K562 (cell line): ENCODE results near the gene XPOT. TPM values are rescaled to one million over a fixed set of nuclear protein-coding genes. Genes with fewer than 3 reads are reported as not detected.

Source experiments
- ARID3B ChIP-seq: fragments of 250-450 bp; sonication (Bioruptor Pico); IDR thresholded peaks from 2 replicates; pipeline ENCODE4 v1.4.0; 2020; ENCODE audit warnings: borderline replicate concordance
- BCLAF1 ChIP-seq, 2 experiments: fragments of 450-650 bp in 1 of 2; IDR thresholded peaks; 2 replicates each; pipeline ENCODE4 v1.6.1; 2011 to 2017; ENCODE audit warnings: low read depth in 2 of 2, antibody characterized with exemption in 1 of 2, borderline replicate concordance in 1 of 2, low read length in 1 of 2, mild to moderate bottlenecking in 1 of 2, mixed read lengths in 1 of 2; ENCODE audit not compliant: control insufficient read depth in 1 of 2
- CBX1 ChIP-seq: sonication (generic); IDR thresholded peaks from 2 replicates; pipeline ENCODE4 v1.6.1; 2016; ENCODE audit warnings: antibody characterized with exemption, low read depth, mild to moderate bottlenecking
- FOSL1 ChIP-seq: fragments of 200-800 bp; sonication (Bioruptor generic); conservative IDR thresholded peaks from 2 replicates; pipeline ENCODE4 v1.6.1; 2016; ENCODE audit warnings: missing genetic modification characterization, missing compliant biosample characterization
- HLTF ChIP-seq: fragments of 450-650 bp; IDR thresholded peaks from 2 replicates; pipeline ENCODE4 v1.6.1; 2016
- JUN ChIP-seq, 2 experiments: sonication (generic) in 1 of 2; formaldehyde crosslinking in 1 of 2; IDR thresholded peaks; 2 replicates each; pipeline versions ENCODE4 v1.6.1 to v1.8.0; 2012 to 2022; ENCODE audit warnings: borderline replicate concordance in 2 of 2, mild to moderate bottlenecking in 2 of 2, improper control_type of control experiment in 1 of 2, low read depth in 1 of 2, low read length in 1 of 2, missing genetic modification reagents in 1 of 2
- MEIS2 ChIP-seq: fragments of 450-650 bp; IDR thresholded peaks from 2 replicates; pipeline ENCODE4 v1.6.1; 2014; ENCODE audit warnings: mild to moderate bottlenecking; ENCODE audit not compliant: partially characterized antibody
- NCOA4 ChIP-seq: fragments of 450-650 bp; IDR thresholded peaks from 2 replicates; pipeline ENCODE4 v1.6.1; 2018; ENCODE audit warnings: mild to moderate bottlenecking; ENCODE audit not compliant: partially characterized antibody
- NFATC3 ChIP-seq: fragments of 450-650 bp; IDR thresholded peaks from 2 replicates; pipeline ENCODE4 v1.6.1; 2017; ENCODE audit warnings: mild to moderate bottlenecking
- NFE2L1 ChIP-seq: fragments of 450-650 bp; IDR thresholded peaks from 2 replicates; pipeline ENCODE4 v1.6.1; 2016; ENCODE audit warnings: missing genetic modification characterization, low read depth, mild to moderate bottlenecking, missing compliant biosample characterization, moderate library complexity, borderline replicate concordance
- NRF1 ChIP-seq, 2 experiments: fragments of 450-650 bp; IDR thresholded peaks in 1 of 2; conservative IDR thresholded peaks in 1 of 2; 2 replicates each; pipeline ENCODE4 v1.6.1; 2014; ENCODE audit warnings: mild to moderate bottlenecking in 2 of 2
- STAT5A ChIP-seq: IDR thresholded peaks from 2 replicates; pipeline ENCODE4 v1.6.1; 2012; ENCODE audit warnings: low read length, inconsistent platforms, borderline replicate concordance
- TEAD1 ChIP-seq, 2 experiments: fragments of 450-650 bp in 1 of 2; sonication (generic) in 1 of 2; formaldehyde crosslinking; IDR thresholded peaks; 2 replicates each; pipeline versions ENCODE4 v1.4.0 to v1.8.0; 2020 to 2022; ENCODE audit warnings: mild to moderate bottlenecking in 2 of 2, missing genetic modification reagents in 1 of 2
- ZFX ChIP-seq: sonication (generic); formaldehyde crosslinking; IDR thresholded peaks from 2 replicates; pipeline ENCODE4 v1.8.0; 2022; ENCODE audit warnings: mild to moderate bottlenecking, missing genetic modification reagents, moderate library complexity
- ZNF668 ChIP-seq: fragments of 250-450 bp; sonication (Bioruptor Pico); IDR thresholded peaks from 2 replicates; pipeline ENCODE4 v1.8.0; 2022; ENCODE audit warnings: mild to moderate bottlenecking, inconsistent platforms
- polyA plus RNA-seq, 8 experiments: library from polyadenylated mRNA; depleted of rRNA in 4 of 8; stranded (reverse) in 5 of 8; unstranded in 3 of 8; fragments of >200 nt; fragmentation: Nextera tagmentation in 2 of 8; fragmentation: Illumina TruSeq in 1 of 8; extraction: Ambion mirVana in 2 of 8; extraction: Trizol in 1 of 8; gene quantifications; 2 replicates each; pipeline versions ENCODE4 v1.2.1 to v1.2.3, GENCODE V29; 2011 to 2014; ENCODE audit warnings: inconsistent platforms in 1 of 8, missing spikeins in 1 of 8
- total RNA-seq, 7 experiments: library from RNA; depleted of rRNA in 6 of 7; stranded (reverse); fragments of >200 nt in 6 of 7; fragmentation: Illumina TruSeq in 2 of 7; extraction: Trizol in 2 of 7; gene quantifications; 2 replicates each; pipeline versions ENCODE4 v1.2.1 to v1.2.3, GENCODE V29; 2011 to 2021; ENCODE audit warnings: low replicate concordance in 1 of 7
- TF ChIP-seq, protein P1 (sequence below): fragments of 450-650 bp; IDR thresholded peaks from 2 replicates; pipeline ENCODE4 v1.6.1; 2016; ENCODE audit warnings: low read depth

The XPOT gene
- total and polyA plus RNA-seq, 9 of the 15 experiments (the other 6 are each of a cell fraction or from before 2014, with no cell fraction given): 26.2 to 192 (median 102) TPM

DNA sequence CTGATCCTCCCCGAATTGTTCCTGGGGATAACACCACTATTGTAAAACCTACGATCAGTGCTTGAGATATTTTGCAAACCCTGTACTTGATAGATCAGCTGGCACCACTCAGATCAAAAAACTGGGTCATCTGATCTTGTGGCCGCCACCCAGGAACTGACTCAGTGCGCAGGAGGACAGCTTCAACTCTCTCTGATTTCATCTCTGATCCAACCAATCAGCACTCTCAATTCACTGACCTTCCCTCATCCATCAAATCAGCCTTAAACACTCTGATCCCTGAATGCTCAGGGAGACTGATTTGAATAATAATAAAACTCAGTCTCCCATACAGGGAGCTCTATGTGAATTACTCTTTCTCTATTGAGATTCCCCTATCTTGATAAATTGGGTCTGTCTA lies 4.2 kb upstream of the XPOT start (continued):
- TF ChIP-seq, protein P1, sequence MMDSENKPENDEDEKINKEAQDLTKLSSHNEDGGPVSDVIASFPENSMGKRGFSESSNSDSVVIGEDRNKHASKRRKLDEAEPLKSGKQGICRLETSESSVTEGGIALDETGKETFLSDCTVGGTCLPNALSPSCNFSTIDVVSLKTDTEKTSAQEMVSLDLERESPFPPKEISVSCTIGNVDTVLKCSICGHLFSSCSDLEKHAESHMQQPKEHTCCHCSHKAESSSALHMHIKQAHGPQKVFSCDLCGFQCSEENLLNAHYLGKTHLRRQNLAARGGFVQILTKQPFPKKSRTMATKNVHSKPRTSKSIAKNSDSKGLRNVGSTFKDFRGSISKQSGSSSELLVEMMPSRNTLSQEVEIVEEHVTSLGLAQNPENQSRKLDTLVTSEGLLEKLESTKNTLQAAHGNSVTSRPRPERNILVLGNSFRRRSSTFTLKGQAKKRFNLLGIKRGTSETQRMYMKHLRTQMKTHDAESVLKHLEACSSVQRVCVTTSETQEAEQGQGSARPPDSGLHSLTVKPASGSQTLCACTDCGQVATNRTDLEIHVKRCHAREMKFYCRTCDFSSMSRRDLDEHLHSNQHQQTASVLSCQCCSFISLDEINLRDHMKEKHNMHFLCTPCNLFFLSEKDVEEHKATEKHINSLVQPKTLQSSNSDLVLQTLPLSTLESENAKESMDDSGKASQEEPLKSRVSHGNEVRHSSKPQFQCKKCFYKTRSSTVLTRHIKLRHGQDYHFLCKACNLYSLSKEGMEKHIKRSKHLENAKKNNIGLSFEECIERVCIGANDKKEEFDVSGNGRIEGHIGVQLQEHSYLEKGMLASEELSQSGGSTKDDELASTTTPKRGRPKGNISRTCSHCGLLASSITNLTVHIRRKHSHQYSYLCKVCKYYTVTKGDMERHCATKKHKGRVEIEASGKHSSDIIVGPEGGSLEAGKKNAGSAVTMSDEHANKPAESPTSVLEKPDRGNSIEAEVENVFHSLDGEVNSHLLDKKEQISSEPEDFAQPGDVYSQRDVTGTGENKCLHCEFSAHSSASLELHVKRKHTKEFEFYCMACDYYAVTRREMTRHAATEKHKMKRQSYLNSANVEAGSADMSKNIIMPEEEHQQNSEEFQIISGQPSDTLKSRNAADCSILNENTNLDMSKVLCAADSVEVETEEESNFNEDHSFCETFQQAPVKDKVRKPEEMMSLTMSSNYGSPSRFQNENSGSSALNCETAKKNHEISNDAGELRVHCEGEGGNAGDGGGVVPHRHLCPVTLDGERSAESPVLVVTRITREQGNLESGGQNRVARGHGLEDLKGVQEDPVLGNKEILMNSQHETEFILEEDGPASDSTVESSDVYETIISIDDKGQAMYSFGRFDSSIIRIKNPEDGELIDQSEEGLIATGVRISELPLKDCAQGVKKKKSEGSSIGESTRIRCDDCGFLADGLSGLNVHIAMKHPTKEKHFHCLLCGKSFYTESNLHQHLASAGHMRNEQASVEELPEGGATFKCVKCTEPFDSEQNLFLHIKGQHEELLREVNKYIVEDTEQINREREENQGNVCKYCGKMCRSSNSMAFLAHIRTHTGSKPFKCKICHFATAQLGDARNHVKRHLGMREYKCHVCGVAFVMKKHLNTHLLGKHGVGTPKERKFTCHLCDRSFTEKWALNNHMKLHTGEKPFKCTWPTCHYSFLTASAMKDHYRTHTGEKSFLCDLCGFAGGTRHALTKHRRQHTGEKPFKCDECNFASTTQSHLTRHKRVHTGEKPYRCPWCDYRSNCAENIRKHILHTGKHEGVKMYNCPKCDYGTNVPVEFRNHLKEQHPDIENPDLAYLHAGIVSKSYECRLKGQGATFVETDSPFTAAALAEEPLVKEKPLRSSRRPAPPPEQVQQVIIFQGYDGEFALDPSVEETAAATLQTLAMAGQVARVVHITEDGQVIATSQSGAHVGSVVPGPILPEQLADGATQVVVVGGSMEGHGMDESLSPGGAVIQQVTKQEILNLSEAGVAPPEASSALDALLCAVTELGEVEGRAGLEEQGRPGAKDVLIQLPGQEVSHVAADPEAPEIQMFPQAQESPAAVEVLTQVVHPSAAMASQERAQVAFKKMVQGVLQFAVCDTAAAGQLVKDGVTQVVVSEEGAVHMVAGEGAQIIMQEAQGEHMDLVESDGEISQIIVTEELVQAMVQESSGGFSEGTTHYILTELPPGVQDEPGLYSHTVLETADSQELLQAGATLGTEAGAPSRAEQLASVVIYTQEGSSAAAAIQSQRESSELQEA: no peak
- TF ChIP-seq HLTF: no peak
- TF ChIP-seq NCOA4: no peak
- TF ChIP-seq BCLAF1 (IDR thresholded peaks at IDR 0.05; ENCODE audit: borderline replicate concordance in 1 of 2, control insufficient read depth in 1 of 2, low read depth in 2 of 2, low read length in 1 of 2): no peak
- TF ChIP-seq ARID3B (CRISPR knock-in tag): no peak
- TF ChIP-seq NRF1 (conservative IDR thresholded peaks at IDR 0.05 in 1 of 2, IDR thresholded peaks at IDR 0.05 in 1 of 2): peak; percentile 80 to 84
- TF ChIP-seq STAT5A: no peak
- TF ChIP-seq FOSL1 (tag): peak; percentile 92
- TF ChIP-seq NFE2L1 (tag): no peak
- no peak for TF ChIP-seq ZNF668 (CRISPR knock-in tag)
- TF ChIP-seq TEAD1 (CRISPR knock-in tag; IDR thresholded peaks at IDR 0.05): no peak
- TF ChIP-seq MEIS2: peak; percentile 87
- no peak for TF ChIP-seq CBX1
- peak; percentile 61; the same call in 1 of the 2 replicates for TF ChIP-seq JUN (IDR thresholded peaks at IDR 0.05; ENCODE audit: borderline replicate concordance, low read depth, low read length)
- no peak for TF ChIP-seq JUN (CRISPR knock-in tag; IDR thresholded peaks at IDR 0.05; ENCODE audit: borderline replicate concordance)
- TF ChIP-seq ZFX: no peak
- TF ChIP-seq NFATC3: no peak
